Fibroblast of lung (primary cell): ENCODE results near the gene DIS3L2. TPM values are rescaled to one million over a fixed set of nuclear protein-coding genes. Genes with fewer than 3 reads are reported as not detected.

Experiments used
- DNase-seq, 2 donors: peaks; one replicate each; pipeline versions ENCODE4 v3.0.0 to v3.0.0-alpha.2; 2010; ENCODE audit warnings: low read depth in 2 of 2
- H2AFZ ChIP-seq: 2 replicates; pipeline ENCODE4 v1.5.1; 2012; ENCODE audit warnings: low read length, control low read depth, inconsistent platforms
- H3K27ac ChIP-seq: 2 replicates; pipeline ENCODE4 v1.5.1; 2011; ENCODE audit warnings: low read length, control low read depth; ENCODE audit not compliant: insufficient read depth
- H3K27me3 ChIP-seq: 2 replicates; pipeline ENCODE4 v1.5.1; 2011; ENCODE audit warnings: mild to moderate bottlenecking, low read length; ENCODE audit not compliant: control insufficient read depth, insufficient read depth
- H3K36me3 ChIP-seq: 2 replicates; pipeline ENCODE4 v1.5.1; 2011; ENCODE audit warnings: low read length; ENCODE audit not compliant: control insufficient read depth, insufficient read depth
- H3K4me1 ChIP-seq: 2 replicates; pipeline ENCODE4 v1.5.1; 2011; ENCODE audit warnings: low read length; ENCODE audit not compliant: control insufficient read depth, insufficient read depth; ENCODE audit errors: extremely low read depth
- H3K4me2 ChIP-seq: 2 replicates; pipeline ENCODE4 v1.5.1; 2011; ENCODE audit warnings: low read length, control low read depth; ENCODE audit not compliant: insufficient read depth; ENCODE audit errors: extremely low read depth
- H3K4me3 ChIP-seq, 4 experiments: fragments of 200-600 bp in 1 of 4; sonication (generic) in 1 of 4; replicated peaks in 1 of 4; 2 replicates each; pipeline ENCODE4 v1.5.1; 2011 to 2016; ENCODE audit warnings: low read length in 4 of 4, low read depth in 3 of 4, mild to moderate bottlenecking in 3 of 4, control low read depth in 2 of 4, inconsistent platforms in 1 of 4, mixed read lengths in 1 of 4; ENCODE audit not compliant: insufficient read depth in 1 of 4; ENCODE audit errors: control extremely low read depth in 1 of 4
- H3K79me2 ChIP-seq: 2 replicates; pipeline ENCODE4 v1.5.1; 2012; ENCODE audit warnings: mild to moderate bottlenecking, low read length, inconsistent platforms; ENCODE audit not compliant: control insufficient read depth, insufficient read depth
- H3K9ac ChIP-seq: 2 replicates; pipeline ENCODE4 v1.5.1; 2011; ENCODE audit warnings: mild to moderate bottlenecking, low read length, control low read depth; ENCODE audit not compliant: insufficient read depth
- H3K9me3 ChIP-seq: 2 replicates; pipeline ENCODE4 v1.5.1; 2012; ENCODE audit warnings: low read depth, low read length; ENCODE audit not compliant: control insufficient read depth, insufficient read depth
- H4K20me1 ChIP-seq: 2 replicates; pipeline ENCODE4 v1.5.1; 2011; ENCODE audit warnings: low read length; ENCODE audit not compliant: control insufficient read depth, insufficient read depth; ENCODE audit errors: extremely low read depth
- CTCF ChIP-seq, 2 donors: IDR thresholded peaks in 1 of 2; conservative IDR thresholded peaks in 1 of 2; 1 replicate in 1 of 2; 2 replicates in 1 of 2; pipeline ENCODE4 v1.5.1; 2011 to 2012; ENCODE audit warnings: low read length in 2 of 2, control low read depth in 1 of 2, inconsistent platforms in 1 of 2, low read depth in 1 of 2, mild to moderate bottlenecking in 1 of 2
- EZH2 ChIP-seq: IDR thresholded peaks from 2 replicates; pipeline ENCODE4 v1.5.1; 2012; ENCODE audit warnings: low read length, control low read depth, mild to moderate bottlenecking; ENCODE audit errors: missing control alignments
- polyA plus RNA-seq, 2 donors: library from polyadenylated mRNA; depleted of rRNA in 1 of 2; stranded (reverse) in 1 of 2; unstranded in 1 of 2; fragments of >200 nt; gene quantifications; 2 replicates each; pipeline ENCODE4 v1.2.1, GENCODE V29; 2011 to 2012; ENCODE audit warnings: missing spikeins in 1 of 2
- total RNA-seq: library from RNA; depleted of rRNA; stranded (reverse); fragments of >200 nt; gene quantifications from 2 replicates; pipeline ENCODE4 v1.2.1, GENCODE V29; 2014

Gene DIS3L2
- total and polyA plus RNA-seq, 2 donors (not counting 1 experiment from before 2014, with no cell fraction given), result 5.2 to 15.2 TPM

GRCh38 chr2:232351686-232352510, 390.4 kb downstream of the DIS3L2 start:
- H2AFZ ChIP-seq, result no peak overlapping the region
- no peaks in the 10 kb centered on the region for H3K9me3 ChIP-seq
- no peaks in the 10 kb centered on the region for H3K36me3 ChIP-seq
- no peak overlapping the region for H3K4me2 ChIP-seq
- no peak overlapping the region for H3K4me3 ChIP-seq
- H3K27ac ChIP-seq, result no peak overlapping the region
- no peak overlapping the region for H3K9ac ChIP-seq
- H3K4me1 ChIP-seq, result no peaks in the 10 kb centered on the region
- TF ChIP-seq EZH2, result peak; percentile 73
- no peak for TF ChIP-seq CTCF (conservative IDR thresholded peaks at IDR 0.05 in 1 of 2, IDR thresholded peaks at IDR 0.05 in 1 of 2; ENCODE audit: low read depth in 1 of 2, low read length in 2 of 2)
- no peaks in the 10 kb centered on the region for H4K20me1 ChIP-seq
- no peak for DNase-seq
- H3K27me3 ChIP-seq, result peaks cover 20% of the 10 kb centered on the region
- H3K79me2 ChIP-seq, result no peaks in the 10 kb centered on the region

- H3K27me3 ChIP-seq, result peaks cover 20% of the 10 kb centered on the region
Observed at GRCh38 chr2:232352511-232353091, 391.1 kb downstream of the DIS3L2 start.

More at GRCh38 chr2:232352511-232353091, 391.1 kb downstream of the DIS3L2 start:
- Histone ChIP-seq H3K9ac (no peak overlapping the region), H2AFZ (no peak overlapping the region), H3K27ac (no peak overlapping the region), H3K4me3 (no peak overlapping the region), H4K20me1 (no peaks in the 10 kb centered on the region), H3K9me3 (no peaks in the 10 kb centered on the region), H3K4me1 (no peaks in the 10 kb centered on the region), H3K4me2 (no peak overlapping the region), H3K79me2 (no peaks in the 10 kb centered on the region), H3K36me3 (no peaks in the 10 kb centered on the region)
- no peak for DNase-seq
- no peak for TF ChIP-seq EZH2
- no peak for TF ChIP-seq CTCF (conservative IDR thresholded peaks at IDR 0.05 in 1 of 2, IDR thresholded peaks at IDR 0.05 in 1 of 2; ENCODE audit: low read depth in 1 of 2, low read length in 2 of 2)
